DOHH2 (cell line): ENCODE data around the gene CLK2.

ENCODE experiments used
- CTCF ChIP-seq: fragments of 200-600 bp; sonication (generic); IDR thresholded peaks from one replicate; pipeline ENCODE4 v1.5.1; 2014; ENCODE audit warnings: antibody characterized with exemption, mild to moderate bottlenecking, low read depth, low read length; ENCODE audit not compliant: poor library complexity, severe bottlenecking
- EZH2phosphoT487 ChIP-seq: fragments of 200-600 bp; sonication (generic); IDR thresholded peaks from 2 replicates; pipeline ENCODE4 v1.6.1; 2017; ENCODE audit warnings: borderline replicate concordance, mild to moderate bottlenecking, antibody characterized with exemption, low read length, moderate library complexity, mixed read lengths

- TF ChIP-seq EZH2phosphoT487 (no peak), CTCF (no peak)
Observed at GRCh38 chr1:155313261-155313660, 40.0 kb upstream of the CLK2 start.
